Trophoblast cell (in vitro differentiated cells and primary cell): ENCODE data around the gene LPIN1.

Experiments
- DNase-seq, 2 donors: peaks; one replicate each; pipeline ENCODE4 v3.0.0-alpha.2; 2016
- H2AFZ ChIP-seq: 2 replicates; pipeline ENCODE4 v1.6.1; 2013; ENCODE audit warnings: low read length, moderate library complexity, mild to moderate bottlenecking; ENCODE audit not compliant: insufficient read depth, poor library complexity
- H2AK5ac ChIP-seq: 2 replicates; pipeline ENCODE4 v1.6.1; 2013; ENCODE audit warnings: mild to moderate bottlenecking, low read length
- H2BK120ac ChIP-seq: 2 replicates; pipeline ENCODE4 v1.6.1; 2013; ENCODE audit warnings: low read length, mild to moderate bottlenecking, moderate library complexity; ENCODE audit not compliant: insufficient read depth, poor library complexity
- H2BK12ac ChIP-seq: 2 replicates; pipeline ENCODE4 v1.6.1; 2013; ENCODE audit warnings: mild to moderate bottlenecking, low read length, moderate library complexity
- H2BK5ac ChIP-seq: 2 replicates; pipeline ENCODE4 v1.6.1; 2013; ENCODE audit warnings: low read length, low read depth, moderate library complexity, mild to moderate bottlenecking; ENCODE audit not compliant: poor library complexity
- H3K14ac ChIP-seq: 2 replicates; pipeline ENCODE4 v1.6.1; 2013; ENCODE audit warnings: mild to moderate bottlenecking, low read length
- H3K18ac ChIP-seq: 2 replicates; pipeline ENCODE4 v1.6.1; 2013; ENCODE audit warnings: mild to moderate bottlenecking, low read length
- H3K23ac ChIP-seq: 2 replicates; pipeline ENCODE4 v1.6.1; 2013; ENCODE audit warnings: low read length
- H3K27ac ChIP-seq: 2 replicates; pipeline ENCODE4 v1.5.1; 2013; ENCODE audit warnings: low read depth, mild to moderate bottlenecking, inconsistent platforms, low read length, moderate library complexity
- H3K27me3 ChIP-seq: 2 replicates; pipeline ENCODE4 v1.6.1; 2013; ENCODE audit warnings: inconsistent platforms, mild to moderate bottlenecking, low read length, moderate library complexity; ENCODE audit not compliant: insufficient read depth
- H3K36me3 ChIP-seq, 2 experiments: 1 replicate in 1 of 2; 2 replicates in 1 of 2; pipeline ENCODE4 v1.6.1; 2013; ENCODE audit warnings: low read length in 2 of 2, mild to moderate bottlenecking in 2 of 2, moderate library complexity in 1 of 2; ENCODE audit not compliant: insufficient read depth in 2 of 2, control insufficient read depth in 1 of 2
- H3K4ac ChIP-seq: 2 replicates; pipeline ENCODE4 v1.6.1; 2013; ENCODE audit warnings: low read depth, mild to moderate bottlenecking, low read length, moderate library complexity
- H3K4me1 ChIP-seq, 2 experiments: 1 replicate in 1 of 2; 2 replicates in 1 of 2; pipeline ENCODE4 v1.6.1; 2013; ENCODE audit warnings: low read length in 2 of 2, mild to moderate bottlenecking in 2 of 2, moderate library complexity in 1 of 2; ENCODE audit not compliant: insufficient read depth in 2 of 2, control insufficient read depth in 1 of 2
- H3K4me2 ChIP-seq: 2 replicates; pipeline ENCODE4 v1.6.1; 2013; ENCODE audit warnings: inconsistent platforms, mild to moderate bottlenecking, low read length, moderate library complexity
- H3K4me3 ChIP-seq: 2 replicates; pipeline ENCODE4 v1.5.1; 2013; ENCODE audit warnings: mild to moderate bottlenecking, low read depth, low read length, inconsistent platforms
- H3K79me1 ChIP-seq: one replicate; pipeline ENCODE4 v1.6.1; 2013; ENCODE audit warnings: low read length
- H3K79me2 ChIP-seq: 2 replicates; pipeline ENCODE4 v1.6.1; 2013; ENCODE audit warnings: low read length, mild to moderate bottlenecking; ENCODE audit not compliant: control insufficient read depth, insufficient read depth, poor library complexity
- H3K9ac ChIP-seq: 2 replicates; pipeline ENCODE4 v1.6.1; 2013; ENCODE audit warnings: mild to moderate bottlenecking, low read length
- H3K9me3 ChIP-seq: 2 replicates; pipeline ENCODE4 v1.6.1; 2013; ENCODE audit warnings: low read depth, mild to moderate bottlenecking, control low read depth, inconsistent platforms, low read length; ENCODE audit not compliant: insufficient read depth
- H4K12ac ChIP-seq: 2 replicates; pipeline ENCODE4 v1.6.1; 2013; ENCODE audit warnings: low read depth, mild to moderate bottlenecking, low read length, moderate library complexity
- H4K8ac ChIP-seq: 2 replicates; pipeline ENCODE4 v1.6.1; 2013; ENCODE audit warnings: low read depth, mild to moderate bottlenecking, low read length, moderate library complexity
- H4K91ac ChIP-seq: one replicate; pipeline ENCODE4 v1.6.1; 2013; ENCODE audit warnings: low read depth, mild to moderate bottlenecking, low read length, moderate library complexity
- WGBS: extraction: QIAGEN DNeasy Blood & Tissue Kit; methylation state at CpG from one replicate; pipeline ENCODE4 v1.1.7; 2013; ENCODE audit warnings: missing lambda C conversion rate; ENCODE audit not compliant: insufficient read length, insufficient coverage; ENCODE audit errors: extremely low coverage; 5-methylcytosine and 5-hydroxymethylcytosine counted together

LPIN1 gene

GRCh38 chr2:11771971-11772615, 25.7 kb downstream of the LPIN1 start:
- Histone ChIP-seq H2BK120ac (no peak overlapping the region), H3K9me3 (no peaks in the 10 kb centered on the region), H2BK5ac (no peak overlapping the region), H3K36me3 (peaks cover 14 to 30% of the 10 kb centered on the region in 2 experiments), H4K8ac (no peak overlapping the region), H4K12ac (no peak overlapping the region), H3K4me1 (peaks cover 0 to 2% of the 10 kb centered on the region in 2 experiments), H2AFZ (no peak overlapping the region), H3K27ac (no peak overlapping the region), H3K4ac (no peak overlapping the region), H3K4me2 (no peak overlapping the region), H3K79me2 (no peaks in the 10 kb centered on the region), H3K79me1 (no peaks in the 10 kb centered on the region), H3K27me3 (no peaks in the 10 kb centered on the region), H2AK5ac (no peak overlapping the region), H4K91ac (no peak overlapping the region), H3K18ac (no peak overlapping the region), H3K14ac (no peak overlapping the region), H3K4me3 (no peak overlapping the region), H3K23ac (no peak overlapping the region), H2BK12ac (no peak overlapping the region), H3K9ac (no peak overlapping the region)
- DNase-seq, result no peak
- no CpG with 5 or more reads among the region's 8 CpGs for WGBS

- no peak overlapping the region for H2BK12ac ChIP-seq
- H3K79me2 ChIP-seq, result no peaks in the 10 kb centered on the region
- H3K4me3 ChIP-seq, result no peak overlapping the region
- no peaks in the 10 kb centered on the region for H3K4me1 ChIP-seq
- H3K9me3 ChIP-seq, result no peaks in the 10 kb centered on the region
- H2BK120ac ChIP-seq, result no peak overlapping the region
- H3K36me3 ChIP-seq, result peaks cover 16 to 31% of the 10 kb centered on the region in 2 experiments
- no peak overlapping the region for H3K14ac ChIP-seq
- H3K79me1 ChIP-seq, result no peaks in the 10 kb centered on the region
- no peak overlapping the region for H3K4me2 ChIP-seq
- no peak overlapping the region for H2AFZ ChIP-seq
- H3K9ac ChIP-seq, result peak overlapping the region; percentile 17
- no peak overlapping the region for H2AK5ac ChIP-seq
- no peaks in the 10 kb centered on the region for H3K27me3 ChIP-seq
- no CpG with 5 or more reads among the region's 10 CpGs for WGBS
- no peak overlapping the region for H3K4ac ChIP-seq
- H4K91ac ChIP-seq, result no peak overlapping the region
- DNase-seq, result no peak
- no peak overlapping the region for H4K12ac ChIP-seq
- no peak overlapping the region for H4K8ac ChIP-seq
- no peak overlapping the region for H3K18ac ChIP-seq
- H3K27ac ChIP-seq, result no peak overlapping the region
- no peak overlapping the region for H2BK5ac ChIP-seq
- no peak overlapping the region for H3K23ac ChIP-seq
Observed at GRCh38 chr2:11773111-11773510, 26.7 kb downstream of the LPIN1 start.

- Histone ChIP-seq H2BK5ac (no peak overlapping the region), H3K27me3 (no peaks in the 10 kb centered on the region), H4K91ac (no peak overlapping the region), H3K9ac (no peak overlapping the region), H2AFZ (no peak overlapping the region), H3K79me2 (no peaks in the 10 kb centered on the region), H3K36me3 (peaks cover 16 to 31% of the 10 kb centered on the region in 2 experiments), H3K18ac (no peak overlapping the region), H2AK5ac (no peak overlapping the region), H3K4ac (no peak overlapping the region), H2BK120ac (no peak overlapping the region), H2BK12ac (no peak overlapping the region), H3K4me1 (peaks cover 0 to under 1% of the 10 kb centered on the region in 2 experiments), H3K4me2 (no peak overlapping the region), H3K14ac (no peak overlapping the region), H4K12ac (no peak overlapping the region), H3K27ac (no peak overlapping the region), H3K4me3 (no peak overlapping the region), H4K8ac (no peak overlapping the region), H3K23ac (no peak overlapping the region), H3K79me1 (no peaks in the 10 kb centered on the region), H3K9me3 (no peaks in the 10 kb centered on the region)
- no peak for DNase-seq
- no CpG with 5 or more reads among the region's 7 CpGs for WGBS
Observed at GRCh38 chr2:11773747-11774525, 27.5 kb downstream of the LPIN1 start.

GRCh38 chr2:11774600-11774999, 28.2 kb downstream of the LPIN1 start:
- no peak overlapping the region for H3K4me2 ChIP-seq
- no peak overlapping the region for H3K18ac ChIP-seq
- H3K23ac ChIP-seq, result no peak overlapping the region
- no peak overlapping the region for H2BK120ac ChIP-seq
- no peak overlapping the region for H2BK5ac ChIP-seq
- no peak overlapping the region for H3K4me3 ChIP-seq
- H3K79me2 ChIP-seq, result no peaks in the 10 kb centered on the region
- H3K14ac ChIP-seq, result no peak overlapping the region
- no peaks in the 10 kb centered on the region for H3K27me3 ChIP-seq
- H3K9me3 ChIP-seq, result no peaks in the 10 kb centered on the region
- no peak overlapping the region for H2BK12ac ChIP-seq
- no CpG with 5 or more reads among the region's 7 CpGs for WGBS
- H3K79me1 ChIP-seq, result no peaks in the 10 kb centered on the region
- H2AFZ ChIP-seq, result no peak overlapping the region
- H3K9ac ChIP-seq, result no peak overlapping the region
- H3K4ac ChIP-seq, result no peak overlapping the region
- DNase-seq, result no peak
- no peak overlapping the region for H2AK5ac ChIP-seq
- H3K27ac ChIP-seq, result no peak overlapping the region
- no peak overlapping the region for H4K8ac ChIP-seq
- H4K12ac ChIP-seq, result no peak overlapping the region
- H3K36me3 ChIP-seq, result peaks cover 16 to 33% of the 10 kb centered on the region in 2 experiments
- H3K4me1 ChIP-seq, result peaks cover 0 to 2% of the 10 kb centered on the region in 2 experiments
- no peak overlapping the region for H4K91ac ChIP-seq
